ENCODE results near the gene NKIRAS1.

GRCh38 chr3:23869977-23870662 lies 46.7 kb downstream of the NKIRAS1 start:
- TF ChIP-seq CTCF (IDR thresholded peaks at IDR 0.05) (no peak), POLR2A (IDR thresholded peaks at IDR 0.05) (no peak)

Data from thyroid gland (tissue), 4 donors.